ENCODE measurements around the gene GNLY.
A peak's percentile ranks its signal among the peaks of the same experiment; 100 is the strongest.
"Not testable (repeated sequence)": the region's sequence is repeated elsewhere in the genome, so short reads cannot be mapped to it uniquely, and the experiment has no call there.

Gene GNLY

DNA sequence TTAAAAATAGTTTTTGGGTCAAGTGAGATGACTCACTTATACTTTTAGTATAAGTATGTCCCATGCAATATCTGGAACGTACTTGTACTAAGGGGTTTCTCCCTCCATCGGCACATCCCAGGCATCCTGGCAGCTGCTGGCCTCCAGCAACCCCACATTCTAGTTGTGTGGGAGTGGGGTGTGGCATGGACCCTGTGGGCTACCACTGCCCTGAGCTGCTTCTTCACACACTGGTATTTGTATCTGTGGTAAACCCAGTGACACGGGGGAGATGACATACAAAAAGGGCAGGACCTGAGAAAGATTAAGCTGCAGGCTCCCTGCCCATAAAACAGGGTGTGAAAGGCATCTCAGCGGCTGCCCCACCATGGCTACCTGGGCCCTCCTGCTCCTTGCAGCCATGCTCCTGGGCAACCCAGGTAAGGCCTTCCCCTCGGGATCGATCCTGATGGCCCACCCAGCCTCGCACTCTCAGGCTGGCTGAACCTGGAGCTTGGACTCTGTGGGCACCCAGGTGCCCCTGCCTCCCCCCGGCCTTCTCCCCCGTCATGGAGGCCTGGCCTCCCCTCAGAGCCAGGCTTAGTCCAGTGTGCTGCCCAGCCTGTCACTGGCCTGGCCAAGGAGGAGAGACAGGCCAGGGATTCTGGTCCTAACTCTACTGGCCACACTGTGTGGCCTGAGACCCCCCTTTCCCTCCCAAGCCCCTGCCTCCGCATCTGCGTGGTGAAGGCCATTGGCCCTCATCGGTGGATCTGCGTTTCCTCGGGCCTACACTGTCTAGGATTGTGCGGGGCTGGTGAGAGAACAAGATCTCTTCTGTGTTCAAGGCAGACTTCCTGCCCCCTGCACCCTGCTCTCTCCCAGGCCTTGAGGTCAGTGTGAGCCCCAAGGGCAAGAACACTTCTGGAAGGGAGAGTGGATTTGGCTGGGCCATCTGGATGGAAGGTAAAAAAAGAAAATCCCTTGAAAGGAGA lies at the start of gene GNLY:
GNLY (plus strand) TSS at position 307 of the 974 bp plus-strand sequence; CDS start at position 368, 61 bp downstream.
- no peak for DNase-seq

DNA sequence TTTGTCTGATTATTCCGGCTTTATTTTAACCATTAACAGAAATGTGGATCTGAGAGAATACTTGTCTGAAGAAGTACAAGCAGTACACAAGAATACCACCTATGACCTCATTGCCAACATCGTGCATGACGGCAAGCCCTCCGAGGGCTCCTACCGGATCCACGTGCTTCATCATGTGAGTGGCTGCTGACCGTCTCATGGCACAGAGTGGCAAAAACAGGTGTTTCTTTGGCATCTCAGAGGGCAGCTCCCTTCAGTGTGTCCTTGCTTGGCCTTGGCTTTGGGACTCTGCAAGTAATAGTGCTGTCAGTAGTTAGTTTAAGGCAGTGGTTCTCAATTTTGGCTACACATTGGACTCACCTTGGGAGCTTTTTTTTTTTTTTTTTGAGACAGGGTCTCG lies 49.2 kb upstream of the GNLY start:
- no peak for DNase-seq

DNA sequence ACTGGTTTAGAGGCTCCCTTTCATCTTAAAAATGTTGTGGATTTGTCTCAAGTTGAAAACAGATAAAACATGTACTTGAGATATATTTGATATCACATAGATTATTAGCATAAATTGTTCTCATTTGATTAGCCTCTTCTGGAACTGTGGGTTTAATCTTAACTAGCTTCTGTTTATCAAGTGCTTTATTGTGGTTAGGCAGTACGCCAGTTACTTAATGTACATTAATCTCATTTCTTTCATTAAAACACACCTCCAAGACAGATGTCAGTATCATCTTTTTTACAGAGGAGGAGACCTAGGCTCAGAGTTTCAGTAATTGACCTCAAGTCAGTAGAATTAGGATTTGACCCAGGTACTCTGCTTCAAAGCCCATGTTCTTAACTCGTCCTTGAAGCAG lies 48.0 kb upstream of the GNLY start:
- DNase-seq = no peak

DNA sequence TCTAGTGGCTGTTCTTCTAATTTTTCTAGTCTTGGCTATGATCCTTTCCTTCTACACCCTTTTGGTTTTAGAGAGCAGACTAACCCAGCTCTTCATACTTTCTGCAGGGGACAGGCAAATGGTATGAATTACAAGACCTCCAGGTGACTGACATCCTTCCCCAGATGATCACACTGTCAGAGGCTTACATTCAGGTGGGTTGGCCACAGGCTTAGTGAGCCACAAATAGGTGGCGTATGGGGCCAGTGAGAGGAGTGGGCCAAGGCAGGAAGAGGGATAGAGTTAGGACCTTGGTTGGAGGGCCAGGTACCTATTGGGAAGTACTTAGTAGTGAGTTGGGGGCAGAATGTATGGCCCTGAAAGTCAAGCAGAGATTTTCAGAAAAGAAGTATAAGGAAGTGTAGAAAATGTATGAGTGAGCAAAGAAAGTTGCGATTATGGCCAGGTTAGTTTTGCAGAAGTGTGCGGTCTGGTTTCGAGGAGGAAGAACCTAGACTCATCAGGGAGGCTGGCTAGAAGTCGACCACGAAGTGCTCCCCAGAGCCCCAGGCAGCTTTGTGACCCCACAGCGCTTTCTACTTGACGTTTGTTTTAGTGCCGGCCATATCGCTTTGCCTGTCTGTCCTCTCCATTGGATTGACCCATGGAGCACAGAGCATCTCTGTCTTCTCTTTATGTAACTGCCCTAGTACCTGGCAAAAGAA lies 46.2 kb upstream of the GNLY start:
- DNase-seq = no peak

DNA sequence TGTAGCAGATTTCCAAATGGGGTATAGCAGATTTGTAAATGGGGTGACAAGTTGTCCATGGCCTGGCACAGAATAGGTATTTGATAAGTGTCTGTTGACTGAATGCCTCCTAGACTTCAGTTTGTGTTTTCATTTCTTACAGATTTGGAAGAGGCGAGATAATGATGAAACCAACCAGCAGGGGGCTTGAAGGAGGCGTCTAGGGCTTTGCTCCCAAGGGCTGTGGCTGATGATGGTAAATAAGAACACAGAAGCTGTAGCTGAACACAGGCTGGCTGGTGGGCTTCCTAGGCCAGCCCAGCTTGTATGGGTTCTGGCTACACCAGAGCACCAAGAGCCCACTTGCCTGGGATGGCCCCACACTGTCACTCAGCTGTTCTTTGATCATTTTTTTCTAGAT lies 45.5 kb upstream of the GNLY start:
- peak; percentile 23 to 51 for DNase-seq

DNA sequence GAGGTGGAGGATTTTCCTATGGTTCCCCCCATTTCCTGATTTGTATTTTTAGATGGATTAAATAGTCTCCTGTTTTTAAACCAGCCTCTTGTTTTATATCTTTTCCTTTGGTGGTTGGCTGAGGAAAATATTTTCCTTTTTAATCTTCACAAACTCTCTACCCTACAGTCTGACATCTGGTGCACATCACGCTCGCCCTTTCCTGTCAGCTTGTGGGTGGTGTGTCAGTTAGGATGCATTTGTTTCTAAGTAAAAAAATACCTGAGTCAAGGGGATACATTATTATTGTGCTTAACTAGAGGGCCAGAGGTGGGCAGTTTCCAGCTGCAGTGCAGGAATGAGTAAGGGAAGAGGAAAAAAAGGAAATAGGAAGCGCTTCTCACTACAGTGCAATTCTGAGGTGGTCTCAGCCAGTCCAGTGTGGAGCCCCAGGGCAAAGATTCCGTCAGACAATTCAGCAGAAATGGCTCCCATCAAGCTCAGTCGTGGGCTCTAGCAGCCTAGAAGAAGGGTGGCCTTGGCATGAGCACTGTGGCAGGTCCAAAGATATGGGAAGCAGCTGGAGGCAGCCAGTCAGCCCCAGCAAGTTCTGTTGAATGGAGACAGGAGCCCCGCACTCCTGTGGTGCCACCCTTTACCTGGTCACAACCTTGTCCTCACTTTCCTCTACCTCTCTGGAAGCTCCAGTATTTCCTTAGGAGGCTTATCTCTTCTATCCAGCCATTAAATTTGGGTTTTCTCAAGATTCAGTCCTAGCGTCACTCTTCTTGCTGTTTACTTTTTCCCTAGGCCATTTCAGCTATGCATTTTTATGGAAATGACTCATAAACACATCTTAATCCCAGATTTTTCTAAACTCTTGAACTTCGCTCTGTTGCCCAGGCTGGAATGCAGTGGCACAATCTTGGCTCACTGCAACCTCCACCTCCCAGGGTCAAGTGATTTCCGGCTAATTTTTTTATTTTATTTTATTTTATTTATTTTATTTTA lies 44.7 kb upstream of the GNLY start:
- DNase-seq = no peak

DNA sequence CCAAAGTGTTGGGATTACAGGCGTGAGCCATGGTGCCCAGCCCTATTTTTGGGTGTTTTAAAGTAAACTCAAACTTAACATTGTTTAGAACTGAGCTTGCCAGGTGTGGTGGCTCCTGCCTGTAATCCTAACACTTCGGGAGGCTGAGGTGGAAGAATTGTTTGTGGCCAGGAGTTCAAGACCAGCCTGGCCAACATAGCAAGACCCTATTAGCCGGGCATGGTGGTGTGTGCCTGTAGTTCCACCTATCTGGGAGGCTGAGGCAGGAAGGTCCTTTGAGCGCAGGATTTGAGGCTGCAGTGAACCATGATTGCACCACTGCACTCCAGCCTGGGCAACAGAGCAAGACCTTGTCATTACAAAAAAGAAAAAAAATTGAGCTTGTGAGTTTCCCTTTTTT lies 43.7 kb upstream of the GNLY start:
- no peak for DNase-seq

DNA sequence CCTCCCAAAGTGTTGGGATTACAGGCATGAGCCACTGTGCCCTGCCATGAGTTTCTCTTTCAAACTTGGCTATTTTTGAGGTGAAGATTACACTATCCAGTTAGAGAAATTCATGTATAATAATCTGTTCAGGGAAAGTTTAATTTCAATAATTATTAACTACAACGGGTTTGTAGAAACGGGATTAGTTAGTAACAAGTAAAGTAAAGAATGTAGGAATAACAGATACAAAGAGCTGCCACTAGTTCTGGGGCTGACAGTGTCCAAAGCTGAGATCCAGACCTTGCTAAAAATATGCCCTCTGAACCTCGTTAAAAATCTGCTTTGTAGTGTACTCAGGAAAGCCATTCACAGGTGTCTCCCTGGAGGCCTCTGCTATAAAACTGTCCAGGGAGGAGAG lies 43.1 kb upstream of the GNLY start:
- DNase-seq = no peak

DNA sequence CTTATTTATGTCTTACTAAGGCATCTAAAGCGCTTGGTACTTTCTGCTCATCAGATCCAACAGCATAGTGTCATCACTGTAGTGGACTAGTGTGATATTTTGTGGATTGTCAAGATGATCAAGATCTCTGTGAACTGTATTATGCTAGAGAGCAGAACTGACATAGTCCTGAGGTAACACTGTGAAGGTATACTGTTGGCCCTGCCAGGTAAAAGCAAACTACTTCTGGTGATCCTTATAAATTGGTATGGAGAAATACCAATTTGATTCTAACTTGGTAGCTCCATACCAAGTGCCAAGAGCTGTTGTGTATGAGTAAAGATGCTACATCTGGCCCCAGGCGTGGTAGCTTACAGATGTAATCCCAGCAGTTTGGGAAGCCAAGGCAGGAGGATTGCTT lies 42.1 kb upstream of the GNLY start:
- DNase-seq = no peak

DNA sequence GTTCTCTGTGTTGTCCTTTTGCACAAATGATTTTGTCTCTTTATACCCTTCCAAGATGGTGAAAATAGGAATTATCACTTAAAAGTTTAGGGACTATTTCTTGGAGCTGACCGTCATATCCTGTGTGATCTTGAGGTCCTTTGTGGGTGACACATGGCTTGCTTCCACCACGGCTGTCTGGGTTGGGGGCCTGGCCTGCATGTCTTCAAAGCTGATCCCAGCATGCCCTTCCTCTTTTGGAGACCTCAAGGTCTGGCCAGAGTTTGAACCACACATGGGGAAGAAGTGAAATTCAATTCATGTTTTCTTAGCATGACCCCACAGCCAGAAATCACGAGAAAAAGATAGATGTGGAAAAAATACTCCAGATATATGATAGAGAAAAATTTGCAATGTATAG lies 40.2 kb upstream of the GNLY start:
- DNase-seq = peak; percentile 35 to 38

DNA sequence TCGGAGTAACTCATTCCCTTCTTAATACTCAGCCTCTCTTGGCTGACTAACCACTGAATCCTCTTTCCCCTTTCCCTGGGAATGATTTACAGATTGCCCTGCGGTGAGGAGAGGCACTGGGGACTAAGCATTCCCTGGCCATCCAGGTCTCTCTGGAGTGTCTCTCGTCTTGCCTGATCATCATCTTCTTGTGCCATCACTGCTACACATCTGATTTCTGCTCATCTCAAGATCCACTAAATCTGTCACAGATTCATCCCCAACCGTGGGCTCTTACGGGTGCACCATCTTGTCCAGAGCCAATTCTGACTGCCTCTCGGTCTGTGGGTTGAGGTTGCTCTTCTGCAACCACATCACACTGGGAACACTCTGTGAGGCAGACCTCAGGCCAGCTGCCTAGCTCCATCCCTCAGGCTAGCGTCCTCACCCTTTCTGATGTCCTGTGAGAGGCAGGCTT lies 38.2 kb upstream of the GNLY start:
- DNase-seq = no peak

DNA sequence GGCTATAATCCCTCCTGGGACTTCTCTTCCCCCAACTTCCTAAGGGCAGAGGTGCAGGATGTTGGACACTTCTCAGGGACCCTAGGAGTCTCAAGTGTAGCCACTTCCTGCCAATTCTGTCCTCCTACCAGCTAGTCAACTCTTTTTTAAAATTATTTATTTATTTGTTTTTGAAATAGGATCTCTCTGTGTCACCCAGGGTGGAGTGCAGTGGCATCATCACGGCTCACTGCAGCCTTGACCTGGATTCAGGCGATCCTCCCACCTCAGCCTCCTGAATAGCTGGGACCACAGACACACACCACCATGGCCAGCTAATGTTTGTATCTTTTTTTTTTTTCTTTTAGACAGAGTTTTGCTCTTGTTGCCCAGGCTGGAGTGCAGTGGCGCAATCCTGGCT lies 37.7 kb upstream of the GNLY start:
- no peak for DNase-seq

DNA sequence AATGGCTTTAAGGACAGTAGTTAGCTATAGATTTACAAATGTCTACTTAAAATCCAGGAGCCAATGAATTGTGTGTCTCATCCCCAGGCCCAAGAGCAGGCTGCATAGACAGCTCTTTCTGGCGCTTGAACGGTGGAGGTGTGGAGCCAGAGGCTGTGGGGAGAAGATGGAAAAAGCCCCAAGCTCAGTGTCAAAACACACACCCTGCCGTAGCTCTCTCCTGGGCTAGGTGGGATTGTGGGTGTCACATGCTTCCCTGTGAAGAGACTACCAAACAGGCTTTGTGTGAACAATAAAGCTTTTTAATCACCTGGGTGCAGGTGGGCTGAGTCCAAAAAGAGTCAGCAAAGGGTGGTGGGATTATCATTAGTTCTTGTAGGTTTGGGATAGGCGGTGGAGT lies 36.8 kb upstream of the GNLY start:
- not testable (repeated sequence) for DNase-seq

DNA sequence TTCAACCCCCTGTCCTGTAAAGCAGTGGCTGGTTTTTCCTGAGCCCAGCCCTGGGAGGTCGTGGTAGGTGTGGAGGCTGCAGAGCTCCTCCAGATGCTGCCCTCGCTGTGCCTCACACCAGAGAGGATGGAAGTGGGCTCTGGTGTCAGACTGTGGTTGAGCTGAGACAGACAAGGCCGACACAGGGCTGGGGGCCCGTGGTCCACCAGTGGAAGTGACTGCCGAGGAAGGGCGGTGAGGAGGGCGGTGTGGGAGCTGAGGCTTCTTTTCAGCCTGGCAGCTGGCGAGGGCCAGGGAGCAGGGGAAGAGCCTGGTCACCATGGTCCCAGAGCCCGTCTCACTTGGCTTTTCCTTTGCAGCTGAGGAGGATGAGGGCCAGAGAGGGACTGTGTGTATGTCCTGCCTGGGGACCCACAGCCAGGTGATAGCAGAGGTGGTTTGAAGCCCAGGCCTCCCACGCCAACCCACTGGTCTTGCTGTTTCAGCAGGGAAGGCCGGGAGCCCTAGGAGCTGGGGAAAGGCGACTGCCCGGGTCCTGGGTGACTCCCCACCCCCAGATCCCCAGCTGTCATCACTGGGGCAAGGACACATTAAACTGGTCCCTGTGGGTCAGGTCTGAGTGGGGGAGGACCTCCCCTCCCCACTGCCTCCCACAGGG lies 34.7 kb upstream of the GNLY start:
- DNase-seq = no peak

DNA sequence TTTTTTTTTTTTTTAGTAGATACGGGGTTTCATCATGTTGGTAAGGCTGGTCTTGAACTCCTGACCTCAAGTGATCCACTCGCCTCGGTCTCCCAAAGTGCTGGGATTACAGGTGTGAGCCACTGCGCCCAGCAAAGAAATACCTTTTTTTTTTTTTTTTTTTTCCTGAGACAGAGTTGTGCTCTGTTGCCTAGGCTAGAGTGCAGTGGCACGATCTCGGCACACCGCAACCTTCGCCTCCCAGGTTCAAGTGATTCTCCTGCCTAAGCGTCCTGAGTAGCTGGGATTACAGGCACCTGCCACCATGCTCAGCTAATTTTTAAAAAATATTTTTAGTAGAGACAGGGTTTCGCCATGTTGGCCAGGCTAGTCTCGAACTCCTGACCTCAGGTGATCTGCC lies 33.9 kb upstream of the GNLY start:
- not testable (repeated sequence) for DNase-seq

DNA sequence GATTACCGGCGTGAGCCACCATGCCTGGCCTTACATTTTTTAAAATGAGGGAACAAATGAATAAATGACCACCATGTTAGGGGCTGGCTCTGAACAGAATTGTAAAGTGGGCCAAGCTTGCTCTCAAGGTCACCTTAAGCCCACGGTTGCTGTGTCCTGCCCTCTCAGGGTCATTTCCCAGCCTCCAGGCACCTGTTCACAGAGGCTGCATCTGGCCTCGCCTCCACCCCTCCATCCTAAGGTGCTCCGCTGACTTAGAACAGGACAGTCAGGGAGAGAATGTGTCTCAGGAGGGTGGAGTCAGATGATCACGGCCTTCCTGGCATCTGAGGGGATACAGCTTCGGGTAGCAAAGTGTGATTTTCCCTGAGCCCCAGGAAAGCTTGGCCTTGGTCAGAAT lies 33.4 kb upstream of the GNLY start:
- DNase-seq = no peak

DNA sequence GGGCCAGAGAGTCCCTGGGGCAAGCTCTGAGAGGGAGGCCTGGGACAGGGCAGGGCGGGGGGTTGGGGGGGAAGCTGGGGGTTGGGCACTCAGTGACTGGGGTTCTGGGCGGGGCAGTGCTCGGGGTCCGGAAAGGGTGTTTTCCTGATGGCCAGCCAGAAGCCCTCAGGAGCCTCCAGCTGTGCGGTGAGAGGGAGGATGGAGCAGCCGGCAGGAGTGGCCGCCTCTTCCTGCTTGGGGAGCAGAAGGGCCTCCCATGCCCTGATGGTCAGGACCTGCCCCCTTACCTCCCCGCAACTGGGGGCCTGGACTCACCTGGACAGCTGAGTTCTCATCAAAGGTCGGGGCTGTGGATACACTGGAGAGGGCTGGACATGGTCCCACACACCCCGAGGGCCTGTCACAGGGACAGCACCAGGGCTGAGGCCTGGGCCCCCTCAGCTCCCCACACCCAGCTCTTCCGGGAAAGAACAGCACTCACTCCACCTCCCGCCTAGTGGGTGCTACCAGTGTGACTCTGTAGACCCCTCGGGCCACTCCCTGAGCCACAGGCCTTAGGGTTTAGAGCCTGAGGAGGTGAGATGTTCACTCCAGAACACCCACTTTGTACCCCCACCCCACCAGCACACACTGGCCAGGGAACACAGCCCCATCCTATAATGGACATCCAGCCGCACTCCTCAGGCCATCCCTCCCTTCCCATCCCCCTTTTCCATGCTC lies 32.9 kb upstream of the GNLY start:
- no peak for DNase-seq

DNA sequence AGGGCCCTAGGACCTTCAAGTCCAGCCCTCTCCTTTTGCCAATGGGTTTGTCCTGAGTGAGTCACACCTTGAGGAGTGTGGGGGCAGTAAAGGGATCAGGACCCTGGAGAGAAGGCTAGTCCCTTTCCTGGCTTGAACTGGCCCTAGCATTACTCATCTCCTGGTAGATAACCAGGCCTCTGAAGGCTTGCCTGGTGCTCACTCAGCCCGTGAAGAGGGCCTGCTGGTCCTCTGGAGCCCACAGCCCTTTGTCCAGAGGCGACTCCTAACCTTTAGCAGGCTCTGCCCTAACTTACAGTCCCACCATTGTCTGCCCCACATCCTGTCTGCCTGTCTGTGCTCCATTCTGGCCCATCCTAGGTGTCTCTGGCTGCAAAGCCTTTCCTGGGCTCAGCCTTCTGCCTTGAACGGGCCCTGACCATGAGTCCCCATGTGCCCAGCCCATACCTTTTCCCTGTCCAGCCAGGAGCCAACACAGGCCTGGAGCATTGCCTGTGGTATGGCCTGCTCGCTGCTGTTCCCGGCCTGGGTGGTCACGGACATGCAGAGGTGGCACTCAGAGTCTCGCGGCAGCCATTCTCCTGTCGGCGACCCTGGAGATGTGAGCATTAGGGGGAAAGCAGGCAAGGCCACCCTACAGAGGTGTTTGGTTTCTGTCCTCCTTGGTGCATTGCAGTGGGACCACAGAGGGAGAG lies 31.1 kb upstream of the GNLY start:
- DNase-seq = peak in 1 of 2 donors; percentile 13

DNA sequence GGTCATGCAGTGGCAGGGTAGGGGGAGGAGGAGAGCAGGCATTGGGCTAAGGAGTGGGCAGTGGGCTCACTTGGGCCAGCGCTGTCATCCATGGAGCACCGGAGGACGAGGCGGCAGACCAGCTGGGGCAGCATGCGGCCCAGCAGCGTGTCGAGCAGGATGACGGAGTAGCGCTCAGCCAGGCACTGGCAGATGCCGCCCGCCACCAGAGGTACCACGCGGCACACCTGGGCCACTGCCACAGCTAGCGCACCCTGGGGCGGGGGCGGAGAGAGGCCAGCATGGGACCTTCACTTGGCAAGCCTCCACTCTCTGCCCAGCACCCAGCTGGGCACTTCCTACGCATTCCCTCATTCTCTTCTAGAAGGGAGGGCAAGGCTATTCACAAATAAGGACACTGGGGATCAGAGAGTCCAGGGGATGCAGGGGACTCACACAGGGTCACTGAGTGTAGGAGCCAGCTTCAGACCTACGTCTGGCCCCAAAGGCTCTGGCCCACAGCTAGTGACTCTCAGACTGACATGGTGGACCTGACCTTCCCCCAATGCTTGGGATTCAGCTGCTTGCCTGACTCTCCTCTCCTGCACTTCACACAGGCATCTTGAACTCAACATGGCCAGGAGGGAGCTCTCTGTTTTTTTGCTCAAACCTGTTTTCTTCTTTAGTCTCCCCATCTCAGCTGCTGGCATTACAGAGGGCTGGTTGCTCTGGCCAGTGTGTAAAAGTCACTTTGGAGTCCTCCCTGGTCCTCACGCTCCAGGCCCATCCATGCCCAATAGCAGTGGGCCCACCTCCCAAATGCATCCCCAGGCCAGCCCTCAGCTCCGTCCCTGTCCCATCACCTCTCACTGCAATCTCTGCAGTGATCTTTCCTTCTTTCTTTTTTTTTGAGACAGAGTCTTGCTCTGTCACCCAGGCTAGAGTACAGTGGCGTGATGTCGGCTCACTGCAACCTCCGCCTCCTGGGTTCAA lies 30.3 kb upstream of the GNLY start:
- no peak for DNase-seq
